GM18505 (cell line): Measurements from ENCODE around the gene CYP2C18.
"Not testable (repeated sequence)": the region's sequence is repeated elsewhere in the genome, so short reads cannot be mapped to it uniquely, and the experiment has no call there.

Source experiments
- ATAC-seq: cut with Tn5 transposase; IDR thresholded peaks from one replicate; pipeline ENCODE4 v1.9.1; 2021; ENCODE audit not compliant: unreplicated experiment
- POLR2A ChIP-seq: IDR thresholded peaks from 4 replicates; pipeline ENCODE4 v1.6.1; 2011; ENCODE audit warnings: borderline replicate concordance; ENCODE audit not compliant: insufficient read depth, insufficient read length; ENCODE audit errors: extremely low read depth

The CYP2C18 gene

GRCh38 chr10:94683214-94684054 lies at the start of gene CYP2C18:
Gene CYP2C18, plus strand, starts transcription at chr10:94683729. Its CDS starts 91 bp downstream, at chr10:94683820.
- ATAC-seq = no peak
- TF ChIP-seq POLR2A = no peak

- not testable (repeated sequence) for ATAC-seq
Measured at GRCh38 chr10:94638097-94638496, 45.4 kb upstream of the CYP2C18 start.

GRCh38 chr10:94639902-94640301 lies 43.6 kb upstream of the CYP2C18 start:
- no peak for ATAC-seq
- TF ChIP-seq POLR2A = no peak

GRCh38 chr10:94640562-94640961 lies 43.0 kb upstream of the CYP2C18 start:
- no peak for ATAC-seq
- TF ChIP-seq POLR2A = no peak

- ATAC-seq = no peak
- no peak for TF ChIP-seq POLR2A
Measured at GRCh38 chr10:94641480-94641879, 42.0 kb upstream of the CYP2C18 start.

GRCh38 chr10:94644352-94644751 lies 39.2 kb upstream of the CYP2C18 start:
- no peak for ATAC-seq
- TF ChIP-seq POLR2A = no peak

- ATAC-seq = peak; percentile 66
- TF ChIP-seq POLR2A = no peak
Measured at GRCh38 chr10:94645285-94645684, 38.2 kb upstream of the CYP2C18 start.

- ATAC-seq = not testable (repeated sequence)
Measured at GRCh38 chr10:94655201-94655600, 28.3 kb upstream of the CYP2C18 start.

GRCh38 chr10:94663061-94663460 lies 20.5 kb upstream of the CYP2C18 start:
- ATAC-seq = not testable (repeated sequence)

GRCh38 chr10:94666391-94667102 lies 17.0 kb upstream of the CYP2C18 start:
- no peak for TF ChIP-seq POLR2A
- ATAC-seq = no peak

GRCh38 chr10:94673614-94674321 lies 9.8 kb upstream of the CYP2C18 start:
- ATAC-seq = no peak
- TF ChIP-seq POLR2A = no peak

- no peak for TF ChIP-seq POLR2A
- no peak for ATAC-seq
Measured at GRCh38 chr10:94676496-94676895, 7.0 kb upstream of the CYP2C18 start.

- no peak for TF ChIP-seq POLR2A
Measured at GRCh38 chr10:94677691-94678090, 5.8 kb upstream of the CYP2C18 start.

GRCh38 chr10:94678475-94678874 lies 5.1 kb upstream of the CYP2C18 start:
- TF ChIP-seq POLR2A = no peak
- ATAC-seq = no peak

More at GRCh38 chr10:94677691-94678090, 5.8 kb upstream of the CYP2C18 start:
- no peak for ATAC-seq

GRCh38 chr10:94680544-94680943 lies 3.0 kb upstream of the CYP2C18 start:
- no peak for TF ChIP-seq POLR2A
- ATAC-seq = no peak

- not testable (repeated sequence) for ATAC-seq
Measured at GRCh38 chr10:94682636-94683035, 893 bp upstream of the CYP2C18 start.
